ENCODE measurements around the gene SOX4. TPM values are rescaled to one million over a fixed set of nuclear protein-coding genes. Genes with fewer than 3 reads are reported as not detected.

The SOX4 gene
- total RNA-seq, 1 donor from 2014 or later = 92.7 TPM

- H3K36me3 Mint-ChIP-seq (ENCODE audit: low read depth) = no peaks in the 10 kb centered on the region
- no peaks in the 10 kb centered on the region for H3K27me3 Mint-ChIP-seq (ENCODE audit: low read depth)
- peaks cover 3% of the 10 kb centered on the region for H3K9me3 Mint-ChIP-seq
- H3K4me1 Mint-ChIP-seq = no peaks in the 10 kb centered on the region
- DNase-seq (ENCODE audit: low read depth, low spot score) = no peak
- no peak overlapping the region for H3K27ac Mint-ChIP-seq (ENCODE audit: unreplicated experiment)
- no peak overlapping the region for H3K4me3 Mint-ChIP-seq
- no peak for TF ChIP-seq CTCF (conservative IDR thresholded peaks at IDR 0.05)
These were observed 34.3 kb upstream of the SOX4 start for GRCh38 chr6:21559238-21559637.

- peaks cover 6% of the 10 kb centered on the region for H3K9me3 Mint-ChIP-seq
- no peak overlapping the region for H3K27ac Mint-ChIP-seq (ENCODE audit: unreplicated experiment)
- H3K27me3 Mint-ChIP-seq (ENCODE audit: low read depth) = no peaks in the 10 kb centered on the region
- H3K36me3 Mint-ChIP-seq (ENCODE audit: low read depth) = no peaks in the 10 kb centered on the region
- DNase-seq (ENCODE audit: low read depth, low spot score) = no peak
- H3K4me3 Mint-ChIP-seq = no peak overlapping the region
- H3K4me1 Mint-ChIP-seq = no peaks in the 10 kb centered on the region
- no peak for TF ChIP-seq CTCF (conservative IDR thresholded peaks at IDR 0.05)
These were observed 33.3 kb upstream of the SOX4 start for GRCh38 chr6:21560249-21560648.

GRCh38 chr6:21565431-21565830 lies 28.1 kb upstream of the SOX4 start:
- Mint-ChIP-seq H3K4me3 (no peak overlapping the region), H3K4me1 (no peaks in the 10 kb centered on the region), H3K27me3 (ENCODE audit: low read depth) (no peaks in the 10 kb centered on the region), H3K9me3 (peaks cover 16% of the 10 kb centered on the region), H3K36me3 (ENCODE audit: low read depth) (peaks cover 2% of the 10 kb centered on the region), H3K27ac (ENCODE audit: unreplicated experiment) (no peak overlapping the region)
- DNase-seq (ENCODE audit: low read depth, low spot score) = no peak
- no peak for TF ChIP-seq CTCF (conservative IDR thresholded peaks at IDR 0.05)

GRCh38 chr6:21578523-21578922 lies 15.0 kb upstream of the SOX4 start:
- H3K4me1 Mint-ChIP-seq = peaks cover 3% of the 10 kb centered on the region
- H3K27ac Mint-ChIP-seq (ENCODE audit: unreplicated experiment) = no peak overlapping the region
- H3K36me3 Mint-ChIP-seq (ENCODE audit: low read depth) = peaks cover 22% of the 10 kb centered on the region
- DNase-seq (ENCODE audit: low read depth, low spot score) = no peak
- H3K9me3 Mint-ChIP-seq = peaks cover 24% of the 10 kb centered on the region
- H3K4me3 Mint-ChIP-seq = no peak overlapping the region
- TF ChIP-seq CTCF (conservative IDR thresholded peaks at IDR 0.05) = no peak
- H3K27me3 Mint-ChIP-seq (ENCODE audit: low read depth) = no peaks in the 10 kb centered on the region

- peaks cover 24% of the 10 kb centered on the region for H3K9me3 Mint-ChIP-seq
- TF ChIP-seq CTCF (conservative IDR thresholded peaks at IDR 0.05) = no peak
- H3K36me3 Mint-ChIP-seq (ENCODE audit: low read depth) = peaks cover 31% of the 10 kb centered on the region
- H3K4me3 Mint-ChIP-seq = peak overlapping the region; percentile 14
- peaks cover 3% of the 10 kb centered on the region for H3K4me1 Mint-ChIP-seq
- no peak for DNase-seq (ENCODE audit: low read depth, low spot score)
- no peak overlapping the region for H3K27ac Mint-ChIP-seq (ENCODE audit: unreplicated experiment)
- H3K27me3 Mint-ChIP-seq (ENCODE audit: low read depth) = no peaks in the 10 kb centered on the region
These were observed 10.9 kb upstream of the SOX4 start for GRCh38 chr6:21582651-21583050.

GRCh38 chr6:21586300-21586699 lies 7.3 kb upstream of the SOX4 start:
- Mint-ChIP-seq H3K27me3 (ENCODE audit: low read depth) (no peaks in the 10 kb centered on the region), H3K36me3 (ENCODE audit: low read depth) (peaks cover 26% of the 10 kb centered on the region), H3K27ac (ENCODE audit: unreplicated experiment) (no peak overlapping the region), H3K4me3 (peak overlapping the region; percentile 99), H3K4me1 (peaks cover 18% of the 10 kb centered on the region), H3K9me3 (peaks cover 15% of the 10 kb centered on the region)
- TF ChIP-seq CTCF (conservative IDR thresholded peaks at IDR 0.05) = no peak
- no peak for DNase-seq (ENCODE audit: low read depth, low spot score)
